Measurements from ENCODE around the gene KNSTRN.

DNA sequence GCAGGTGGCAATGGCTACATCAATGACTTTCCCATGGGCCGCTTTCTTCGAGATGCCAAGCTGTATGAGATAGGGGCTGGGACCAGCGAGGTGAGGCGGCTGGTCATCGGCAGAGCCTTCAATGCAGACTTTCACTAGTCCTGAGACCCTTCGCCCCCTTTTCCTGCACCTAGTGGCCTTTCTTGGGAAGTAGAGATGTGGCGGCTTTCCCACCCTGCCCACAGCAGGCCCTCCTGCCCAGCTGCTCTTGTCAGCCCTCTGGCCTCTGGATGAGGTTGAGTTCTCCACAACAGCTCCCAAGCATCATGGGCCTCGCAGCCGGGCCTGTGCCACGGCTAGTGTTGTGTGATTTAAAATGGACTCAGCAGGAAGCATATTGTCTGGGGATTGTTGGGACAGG, 35.6 kb downstream of the KNSTRN start:
- TF ChIP-seq, protein P1, sequence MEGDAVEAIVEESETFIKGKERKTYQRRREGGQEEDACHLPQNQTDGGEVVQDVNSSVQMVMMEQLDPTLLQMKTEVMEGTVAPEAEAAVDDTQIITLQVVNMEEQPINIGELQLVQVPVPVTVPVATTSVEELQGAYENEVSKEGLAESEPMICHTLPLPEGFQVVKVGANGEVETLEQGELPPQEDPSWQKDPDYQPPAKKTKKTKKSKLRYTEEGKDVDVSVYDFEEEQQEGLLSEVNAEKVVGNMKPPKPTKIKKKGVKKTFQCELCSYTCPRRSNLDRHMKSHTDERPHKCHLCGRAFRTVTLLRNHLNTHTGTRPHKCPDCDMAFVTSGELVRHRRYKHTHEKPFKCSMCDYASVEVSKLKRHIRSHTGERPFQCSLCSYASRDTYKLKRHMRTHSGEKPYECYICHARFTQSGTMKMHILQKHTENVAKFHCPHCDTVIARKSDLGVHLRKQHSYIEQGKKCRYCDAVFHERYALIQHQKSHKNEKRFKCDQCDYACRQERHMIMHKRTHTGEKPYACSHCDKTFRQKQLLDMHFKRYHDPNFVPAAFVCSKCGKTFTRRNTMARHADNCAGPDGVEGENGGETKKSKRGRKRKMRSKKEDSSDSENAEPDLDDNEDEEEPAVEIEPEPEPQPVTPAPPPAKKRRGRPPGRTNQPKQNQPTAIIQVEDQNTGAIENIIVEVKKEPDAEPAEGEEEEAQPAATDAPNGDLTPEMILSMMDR (conservative IDR thresholded peaks at IDR 0.05 in 1 of 2, IDR thresholded peaks at IDR 0.05 in 1 of 2; ENCODE audit: low read depth in 1 of 2, low read length in 2 of 2), result no peak
- no peak for TF ChIP-seq EZH2 (IDR thresholded peaks at IDR 0.05; ENCODE audit: low read length, missing control alignments)
